OCI-LY3 (cell line): ENCODE measurements around the gene GLCE.

Source experiments
- H2AFZ ChIP-seq: fragments of 200-600, 300-600 bp; shearing (Covaris generic); 2 replicates; pipeline ENCODE4 v1.6.0; 2014; ENCODE audit warnings: antibody characterized with exemption, low read depth, low read length
- H3K27ac ChIP-seq: fragments of 200-600, 300-600 bp; sonication (generic); 2 replicates; pipeline ENCODE4 v1.5.1; 2014; ENCODE audit warnings: mild to moderate bottlenecking, low read length, moderate library complexity, mixed read lengths
- H3K27me3 ChIP-seq: fragments of 200-600, 300-600 bp; sonication (generic); 2 replicates; pipeline ENCODE4 v1.6.1; 2014; ENCODE audit warnings: low read depth, low read length, mixed read lengths
- H3K36me3 ChIP-seq: fragments of 200-600, 300-600 bp; sonication (generic); replicated peaks from 2 replicates; pipeline ENCODE3; 2014; ENCODE audit warnings: low read depth, low read length, mixed read lengths
- H3K4me1 ChIP-seq: fragments of 300-600, 200-600 bp; sonication (generic); 2 replicates; pipeline ENCODE4 v1.6.1; 2014; ENCODE audit warnings: low read length, mixed read lengths
- H3K4me2 ChIP-seq: fragments of 200-600, 300-600 bp; sonication (generic); 2 replicates; pipeline ENCODE4 v1.6.1; 2014; ENCODE audit warnings: low read length, mixed read lengths
- H3K4me3 ChIP-seq: fragments of 300-600, 200-600 bp; sonication (generic); 2 replicates; pipeline ENCODE4 v1.5.1; 2014; ENCODE audit warnings: antibody characterized with exemption, mild to moderate bottlenecking, low read length, moderate library complexity
- H3K79me2 ChIP-seq: fragments of 300-600, 200-600 bp; shearing (Covaris generic); 2 replicates; pipeline ENCODE4 v1.6.1; 2014; ENCODE audit warnings: mild to moderate bottlenecking, low read length, mixed read lengths
- H3K9ac ChIP-seq: fragments of 300-600, 200-600 bp; shearing (Covaris generic); 2 replicates; pipeline ENCODE4 v1.6.0; 2014; ENCODE audit warnings: mild to moderate bottlenecking, low read length, moderate library complexity
- H3K9me3 ChIP-seq: fragments of 200-600, 300-600 bp; shearing (Covaris generic); 2 replicates; pipeline ENCODE4 v1.6.1; 2014; ENCODE audit warnings: low read length, mixed read lengths; ENCODE audit not compliant: insufficient read depth
- H4K20me1 ChIP-seq: fragments of 200-600, 300-600 bp; sonication (generic); 2 replicates; pipeline ENCODE4 v1.6.1; 2016; ENCODE audit warnings: low read length, mixed read lengths; ENCODE audit not compliant: insufficient read depth
- CTCF ChIP-seq: fragments of 200-600, 300-600 bp; sonication (generic); IDR thresholded peaks from 2 replicates; pipeline ENCODE4 v1.5.1; 2014; ENCODE audit warnings: antibody characterized with exemption, low read length, low read depth
- EZH2phosphoT487 ChIP-seq: fragments of 200-600 bp; shearing (Covaris generic); IDR thresholded peaks from 2 replicates; pipeline ENCODE4 v1.6.1; 2018; ENCODE audit warnings: antibody characterized with exemption, mixed run types, low read depth

The GLCE gene

GRCh38 chr15:69117431-69117871, 43.0 kb upstream of the GLCE start:
- Histone ChIP-seq H3K27me3 (peaks cover 64% of the 10 kb centered on the region), H3K79me2 (no peaks in the 10 kb centered on the region), H2AFZ (no peak overlapping the region), H3K9me3 (no peaks in the 10 kb centered on the region), H4K20me1 (no peaks in the 10 kb centered on the region), H3K4me2 (no peak overlapping the region), H3K36me3 (no peaks in the 10 kb centered on the region), H3K4me3 (no peak overlapping the region), H3K4me1 (no peaks in the 10 kb centered on the region), H3K27ac (no peak overlapping the region), H3K9ac (no peak overlapping the region)
- TF ChIP-seq CTCF (no peak), EZH2phosphoT487 (no peak)

GRCh38 chr15:69118089-69118488, 42.3 kb upstream of the GLCE start:
- Histone ChIP-seq H2AFZ (no peak overlapping the region), H4K20me1 (no peaks in the 10 kb centered on the region), H3K4me3 (no peak overlapping the region), H3K79me2 (no peaks in the 10 kb centered on the region), H3K27ac (no peak overlapping the region), H3K9me3 (no peaks in the 10 kb centered on the region), H3K36me3 (no peaks in the 10 kb centered on the region), H3K9ac (no peak overlapping the region), H3K4me1 (no peaks in the 10 kb centered on the region), H3K27me3 (peaks cover 60% of the 10 kb centered on the region), H3K4me2 (no peak overlapping the region)
- TF ChIP-seq CTCF: no peak
- no peak for TF ChIP-seq EZH2phosphoT487

GRCh38 chr15:69119001-69119400, 41.4 kb upstream of the GLCE start:
- H3K27me3 ChIP-seq: peaks cover 52% of the 10 kb centered on the region
- no peaks in the 10 kb centered on the region for H3K4me1 ChIP-seq
- no peaks in the 10 kb centered on the region for H3K36me3 ChIP-seq
- no peaks in the 10 kb centered on the region for H3K79me2 ChIP-seq
- TF ChIP-seq EZH2phosphoT487 (no peak), CTCF (no peak)
- no peak overlapping the region for H2AFZ ChIP-seq
- H3K27ac ChIP-seq: no peak overlapping the region
- no peak overlapping the region for H3K9ac ChIP-seq
- no peak overlapping the region for H3K4me2 ChIP-seq
- H3K9me3 ChIP-seq: no peaks in the 10 kb centered on the region
- H4K20me1 ChIP-seq: no peaks in the 10 kb centered on the region
- no peak overlapping the region for H3K4me3 ChIP-seq

- Histone ChIP-seq H3K79me2 (no peaks in the 10 kb centered on the region), H2AFZ (no peak overlapping the region), H3K27me3 (peaks cover 45% of the 10 kb centered on the region), H3K4me3 (no peak overlapping the region), H4K20me1 (no peaks in the 10 kb centered on the region), H3K36me3 (no peaks in the 10 kb centered on the region), H3K27ac (no peak overlapping the region), H3K4me1 (no peaks in the 10 kb centered on the region), H3K4me2 (no peak overlapping the region), H3K9me3 (no peaks in the 10 kb centered on the region), H3K9ac (no peak overlapping the region)
- no peak for TF ChIP-seq CTCF
- no peak for TF ChIP-seq EZH2phosphoT487
These were observed 40.6 kb upstream of the GLCE start for GRCh38 chr15:69119683-69120395.
